Measurements from ENCODE around the gene DHRS7. TPM values are rescaled to one million over a fixed set of nuclear protein-coding genes. Genes with fewer than 3 reads are reported as not detected.
"Not testable (repeated sequence)": the region's sequence is repeated elsewhere in the genome, so short reads cannot be mapped to it uniquely, and the experiment has no call there.

Gene DHRS7
- total RNA-seq, 1 experiment from 2014 or later: 39.7 TPM

DNA sequence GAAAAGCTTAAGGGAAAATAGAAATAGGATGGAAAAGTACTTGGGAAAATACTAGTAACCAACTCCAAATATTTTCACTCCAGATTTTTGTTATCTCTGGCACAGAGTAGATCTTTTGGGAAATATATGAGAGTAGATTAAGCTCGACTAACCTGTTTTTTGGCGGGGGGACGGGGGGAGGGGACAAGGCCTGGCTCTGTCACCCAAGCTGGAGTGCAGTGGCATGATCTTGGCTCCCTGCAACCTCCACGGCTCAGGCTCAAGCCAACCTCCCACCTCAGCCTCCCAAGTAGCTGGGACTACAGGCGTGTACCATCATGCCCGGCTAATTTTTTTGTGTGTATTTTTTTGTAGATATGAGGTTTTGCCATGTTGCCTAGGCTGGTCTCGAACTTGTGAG is 4.8 kb downstream of the DHRS7 start:
- DNase-seq (ENCODE audit: low spot score): no peak
- in situ Hi-C loops (cut with HindIII; ENCODE audit: low sequenced_read_pairs): no loop called here

DNA sequence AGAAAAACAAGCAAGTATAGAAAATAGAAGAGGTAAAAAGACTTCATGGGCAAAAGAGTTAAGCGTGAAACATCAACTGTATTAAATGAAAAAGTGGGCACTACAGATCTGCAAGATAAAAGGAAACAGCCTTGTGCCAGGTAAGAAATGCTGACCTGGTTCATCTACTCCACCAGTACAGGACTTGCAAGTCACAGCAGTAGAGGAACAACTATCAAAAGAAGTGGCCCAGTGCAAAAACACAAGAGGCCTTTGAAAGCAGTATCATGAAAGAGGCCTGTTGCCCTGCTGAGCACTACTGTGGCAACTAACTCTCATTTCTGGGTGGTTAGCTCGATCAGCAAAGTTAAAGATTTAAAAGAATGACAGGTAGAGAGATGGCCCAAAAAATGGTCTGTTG is 10.5 kb downstream of the DHRS7 start:
- DNase-seq (ENCODE audit: low spot score): no peak
- in situ Hi-C loops (cut with HindIII; ENCODE audit: low sequenced_read_pairs): no loop called here

DNA sequence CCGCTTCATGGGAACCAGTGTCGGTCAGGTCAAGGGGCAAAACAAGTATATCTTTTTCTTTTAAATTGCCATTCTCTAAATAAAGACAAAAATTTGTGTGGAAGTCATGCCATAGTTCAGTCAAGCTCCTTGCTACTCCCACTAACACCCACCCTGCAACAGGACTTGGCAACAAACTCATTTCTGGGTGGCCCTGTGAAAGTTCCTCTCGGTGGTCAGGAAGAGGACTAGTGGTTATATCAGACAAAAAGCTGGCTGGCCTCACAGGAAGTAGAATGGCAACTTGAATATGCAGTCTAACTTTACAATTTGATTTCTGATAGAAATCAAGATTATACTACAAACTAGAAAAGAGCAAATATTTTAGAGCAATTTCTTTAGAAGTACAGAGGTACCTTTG is 11.2 kb downstream of the DHRS7 start:
- no peak for DNase-seq (ENCODE audit: low spot score)
- in situ Hi-C loops (cut with HindIII; ENCODE audit: low sequenced_read_pairs): no loop called here

DNA sequence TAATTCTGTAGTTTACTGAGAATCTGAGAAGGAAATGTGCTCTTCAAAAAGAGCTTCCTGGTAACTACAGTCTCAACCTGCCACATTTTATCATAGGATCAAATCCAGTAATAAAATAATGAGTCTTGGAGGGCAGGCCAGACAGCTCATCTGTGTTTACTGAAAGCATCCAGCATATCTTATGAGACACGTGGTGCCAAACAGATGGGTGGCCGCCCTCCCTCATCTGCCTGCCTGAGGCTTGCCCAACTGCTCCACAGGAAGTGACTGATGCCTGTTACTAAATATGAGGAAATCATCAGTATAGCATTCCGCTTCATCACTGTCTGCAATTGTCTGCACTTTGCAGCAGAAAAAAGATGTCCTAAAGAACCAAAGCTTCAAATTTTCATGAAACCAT is 13.5 kb downstream of the DHRS7 start:
- in situ Hi-C loops (cut with HindIII; ENCODE audit: low sequenced_read_pairs): no loop called here
- DNase-seq (ENCODE audit: low spot score): peak; percentile 93

DNA sequence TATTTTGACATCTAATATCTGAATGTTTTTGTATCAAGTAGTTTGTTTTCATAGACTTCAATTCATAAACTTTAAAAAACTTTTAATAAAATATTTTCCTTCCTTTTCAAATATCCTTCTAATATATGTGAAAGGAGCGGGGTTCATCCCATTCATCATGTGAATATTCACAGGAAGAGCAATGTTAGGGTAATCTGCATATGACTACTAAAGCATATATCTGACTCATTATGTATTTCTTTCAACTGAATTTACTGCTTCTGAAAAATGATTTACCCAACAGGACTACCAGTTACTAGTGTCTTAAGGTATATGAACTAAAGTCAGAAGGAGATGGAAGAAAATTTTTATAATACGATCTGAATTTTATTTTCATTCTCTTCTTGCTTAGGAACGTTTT is 30.5 kb downstream of the DHRS7 start:
- DNase-seq (ENCODE audit: low spot score): no peak
- in situ Hi-C loops (cut with HindIII; ENCODE audit: low sequenced_read_pairs): no loop called here

DNA sequence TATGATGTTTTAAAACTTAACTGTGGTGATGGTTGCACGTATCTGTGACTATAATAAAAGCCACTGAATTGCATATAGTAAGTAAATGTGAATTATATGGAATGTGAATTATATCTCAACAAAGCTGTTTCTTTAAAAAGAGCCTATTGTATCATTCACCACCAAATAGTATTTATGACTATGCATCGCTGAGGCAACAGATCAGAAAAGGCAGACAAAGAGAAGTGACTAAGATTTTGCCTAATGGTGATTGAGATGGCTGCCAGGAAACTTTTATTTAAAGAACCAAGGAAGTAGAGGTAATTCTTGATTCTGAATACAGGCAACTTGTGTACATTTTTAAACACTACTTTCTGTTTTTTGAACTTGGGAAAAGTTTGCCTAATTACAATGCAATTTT is 31.7 kb downstream of the DHRS7 start:
- no peak for DNase-seq (ENCODE audit: low spot score)
- in situ Hi-C loops (cut with HindIII; ENCODE audit: low sequenced_read_pairs): no loop called here

DNA sequence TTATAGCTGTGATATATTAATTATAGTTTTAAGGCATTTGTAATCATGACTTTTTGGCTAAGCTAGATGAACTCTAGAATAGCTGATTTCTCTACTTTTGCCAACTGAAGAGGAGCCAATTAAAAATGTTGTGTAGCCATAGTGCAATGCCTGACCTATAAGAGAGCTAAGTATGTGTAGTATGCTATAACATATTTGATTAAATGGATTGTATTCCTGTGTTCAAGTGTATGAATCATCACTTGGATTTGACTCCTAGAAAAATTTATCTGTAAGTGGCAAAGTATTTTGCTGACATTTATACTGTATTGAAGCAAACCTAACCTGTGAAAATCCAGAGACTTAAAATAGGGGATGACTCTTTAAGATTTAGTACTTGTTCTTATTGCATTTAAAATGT is 39.3 kb downstream of the DHRS7 start:
- no peak for DNase-seq (ENCODE audit: low spot score)
- in situ Hi-C loops (cut with HindIII; ENCODE audit: low sequenced_read_pairs): no loop called here

DNA sequence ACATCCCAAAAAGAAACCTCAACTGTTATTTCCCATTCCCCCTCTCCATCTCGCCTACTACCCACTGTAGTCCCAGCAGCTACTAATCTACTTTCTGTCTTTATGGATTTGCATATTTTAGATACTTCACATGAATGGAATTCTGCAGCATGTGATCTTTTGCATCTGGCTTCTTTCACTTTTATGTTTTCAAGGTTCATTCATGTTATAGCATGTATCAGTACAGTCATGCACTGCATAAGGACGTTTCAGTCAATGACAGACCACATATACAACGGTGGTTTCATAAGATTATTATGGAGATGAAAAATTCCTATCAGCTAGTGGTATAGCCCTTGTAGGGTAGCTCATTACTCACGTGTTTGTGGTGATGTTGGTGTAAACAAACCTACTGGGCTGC is 49.0 kb downstream of the DHRS7 start:
- in situ Hi-C loops (cut with HindIII; ENCODE audit: low sequenced_read_pairs): no loop called here
- DNase-seq (ENCODE audit: low spot score): no peak

DNA sequence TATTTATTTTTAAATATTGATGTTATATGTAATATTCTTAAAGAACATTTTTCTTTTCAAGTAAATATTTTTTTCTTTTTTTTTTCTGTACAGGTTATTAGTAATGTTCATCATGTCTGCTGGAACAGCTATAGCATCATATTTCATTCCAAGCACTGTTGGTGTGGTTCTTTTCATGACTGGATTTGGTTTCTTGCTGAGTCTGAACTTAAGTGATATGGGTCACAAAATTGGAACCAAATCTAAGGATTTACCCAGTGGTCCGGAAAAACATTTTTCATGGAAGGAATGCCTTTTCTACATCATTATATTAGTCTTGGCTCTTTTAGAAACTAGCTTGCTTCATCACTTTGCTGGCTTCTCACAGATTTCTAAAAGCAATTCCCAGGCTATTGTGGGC is 50.3 kb downstream of the DHRS7 start:
- in situ Hi-C loops (cut with HindIII; ENCODE audit: low sequenced_read_pairs): no loop called here
- no peak for DNase-seq (ENCODE audit: low spot score)

DNA sequence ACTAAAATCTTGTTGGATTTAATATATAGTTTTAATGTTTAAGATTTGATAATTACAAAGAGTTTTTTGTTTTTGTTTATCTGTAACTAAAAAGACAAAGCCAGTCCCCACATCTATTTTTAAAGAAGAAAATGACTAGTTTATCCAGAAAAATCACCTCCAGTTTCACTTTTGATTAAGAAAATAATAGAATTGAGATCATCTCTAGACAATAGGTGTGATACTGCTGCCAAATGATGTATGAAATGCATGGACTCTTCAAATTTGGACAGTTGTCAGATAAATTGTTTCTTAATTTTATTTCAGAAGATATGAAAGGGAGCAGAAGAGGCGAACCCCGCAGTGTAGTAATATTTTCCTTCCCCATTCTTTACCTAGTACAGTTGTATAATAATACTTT is 53.5 kb downstream of the DHRS7 start:
- in situ Hi-C loops (cut with HindIII; ENCODE audit: low sequenced_read_pairs): no loop called here

DNA sequence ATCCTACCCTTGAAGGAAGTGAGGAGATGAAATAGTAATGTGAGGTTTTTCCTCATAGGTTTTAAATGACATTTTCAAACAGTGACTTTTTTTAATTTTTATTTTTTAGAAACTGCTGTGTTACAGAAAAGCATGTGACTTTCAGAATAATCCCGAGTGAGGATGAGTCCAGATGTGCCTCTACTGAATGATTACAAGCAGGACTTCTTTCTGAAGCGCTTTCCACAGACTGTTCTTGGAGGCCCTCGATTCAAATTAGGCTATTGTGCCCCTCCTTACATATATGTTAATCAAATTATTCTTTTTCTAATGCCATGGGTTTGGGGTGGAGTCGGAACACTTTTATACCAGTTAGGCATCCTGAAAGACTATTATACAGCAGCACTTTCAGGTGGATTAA is 57.7 kb downstream of the DHRS7 start:
- in situ Hi-C loops (cut with HindIII; ENCODE audit: low sequenced_read_pairs): no loop called here
- no peak for DNase-seq (ENCODE audit: low spot score)

More for the DNA sequence above, 53.5 kb downstream of the DHRS7 start:
- no peak for DNase-seq (ENCODE audit: low spot score)

DNA sequence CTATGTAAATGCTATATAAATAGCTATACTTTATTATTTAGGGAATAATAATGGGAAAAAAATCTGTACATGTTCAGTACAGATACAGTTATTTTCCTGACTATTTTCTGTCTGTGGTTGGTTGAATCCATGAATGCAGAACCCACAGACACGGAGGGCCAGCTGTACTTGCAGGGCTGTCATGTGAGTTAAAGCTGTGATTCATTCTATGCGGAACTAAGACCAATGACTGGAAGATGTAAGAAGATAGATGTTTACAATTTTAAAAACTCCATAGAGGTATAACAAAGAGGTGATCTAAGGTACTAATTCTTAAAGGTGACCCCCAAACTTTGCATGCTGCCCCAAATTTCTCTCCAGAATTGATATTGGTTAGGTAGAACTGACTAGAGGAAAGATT is 58.9 kb downstream of the DHRS7 start:
- in situ Hi-C loops (cut with HindIII; ENCODE audit: low sequenced_read_pairs): no loop called here
- peak; percentile 22 for DNase-seq (ENCODE audit: low spot score)

DNA sequence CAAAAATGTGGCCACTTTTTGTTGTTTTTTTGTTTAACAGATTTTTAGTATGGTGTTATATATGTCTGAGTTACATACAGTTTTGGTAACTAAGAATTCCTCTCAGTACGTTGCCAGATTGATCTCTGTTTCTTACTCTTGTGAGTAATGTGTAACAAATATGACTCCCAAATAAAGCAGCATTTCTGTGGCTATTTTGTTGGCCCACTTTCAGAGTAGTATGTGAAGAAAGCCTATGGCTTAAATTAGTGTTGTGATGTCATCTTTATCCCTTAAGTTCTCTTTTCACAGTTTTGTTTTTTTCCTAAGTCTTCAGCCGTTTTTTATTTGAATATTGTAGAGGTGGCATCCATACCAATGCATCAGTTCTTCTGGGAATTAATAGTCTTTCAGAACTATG is 62.8 kb downstream of the DHRS7 start:
- in situ Hi-C loops (cut with HindIII; ENCODE audit: low sequenced_read_pairs): no loop called here
- DNase-seq (ENCODE audit: low spot score): no peak

DNA sequence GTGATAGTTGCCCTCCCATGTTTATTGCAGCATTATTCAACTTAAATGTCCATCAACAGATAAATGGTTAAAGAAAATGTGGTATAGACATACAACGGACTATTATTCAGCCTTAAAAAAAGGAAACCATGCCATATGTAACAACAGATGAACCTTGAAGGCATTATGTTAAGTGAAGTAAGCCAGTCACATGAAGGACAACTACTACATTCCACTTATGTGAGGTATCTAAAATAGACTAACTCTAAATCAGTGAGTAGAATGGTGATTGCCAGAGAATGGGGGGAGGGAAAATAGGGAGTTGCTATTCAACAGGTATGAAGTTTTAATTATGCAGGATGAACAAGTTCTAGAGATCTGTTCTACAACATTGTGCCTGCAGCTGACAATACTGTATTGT is 63.4 kb downstream of the DHRS7 start:
- in situ Hi-C loops (cut with HindIII; ENCODE audit: low sequenced_read_pairs): no loop called here
- no peak for DNase-seq (ENCODE audit: low spot score)

DNA sequence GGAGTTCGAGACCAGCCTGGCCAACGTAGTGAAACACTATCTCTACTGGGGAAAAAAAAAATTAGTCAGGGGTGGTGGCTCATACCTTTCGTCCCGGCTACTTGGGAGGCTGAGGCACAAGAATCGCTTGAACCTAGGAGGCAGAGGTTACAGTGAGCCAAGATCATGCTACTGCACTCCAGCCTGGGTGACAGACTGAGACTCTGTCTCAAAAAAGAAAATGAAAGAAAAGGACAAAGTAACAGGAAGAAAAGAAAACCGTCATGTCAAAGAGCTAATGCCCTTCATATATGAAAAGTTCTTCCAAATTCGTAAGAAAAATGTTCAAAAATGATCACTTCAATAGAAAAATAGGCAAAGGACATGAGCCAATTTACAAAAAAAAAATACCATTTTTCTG is 65.3 kb downstream of the DHRS7 start:
- in situ Hi-C loops (cut with HindIII; ENCODE audit: low sequenced_read_pairs); DNase-seq (ENCODE audit: low spot score): not testable (repeated sequence)

DNA sequence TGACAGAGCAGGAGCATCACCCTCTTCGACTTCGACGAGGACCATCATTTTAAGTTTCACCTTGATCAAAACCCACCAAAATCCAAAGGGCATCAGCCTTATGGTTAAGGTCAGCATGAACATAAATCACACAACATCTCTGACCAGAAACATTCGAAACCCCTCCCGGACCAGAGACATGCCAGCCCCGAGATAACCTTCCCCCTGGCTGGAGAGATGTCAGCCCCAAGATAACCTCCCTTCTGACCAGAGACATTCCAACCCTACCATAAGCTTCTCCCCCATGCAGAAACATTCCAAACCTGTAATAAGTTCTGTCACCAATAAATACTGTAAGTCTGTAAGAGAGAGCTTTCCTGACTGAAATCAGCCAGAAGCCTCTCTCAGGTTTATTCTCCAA is 67.2 kb downstream of the DHRS7 start:
- DNase-seq (ENCODE audit: low spot score): no peak
- in situ Hi-C loops (cut with HindIII; ENCODE audit: low sequenced_read_pairs): no loop called here

DNA sequence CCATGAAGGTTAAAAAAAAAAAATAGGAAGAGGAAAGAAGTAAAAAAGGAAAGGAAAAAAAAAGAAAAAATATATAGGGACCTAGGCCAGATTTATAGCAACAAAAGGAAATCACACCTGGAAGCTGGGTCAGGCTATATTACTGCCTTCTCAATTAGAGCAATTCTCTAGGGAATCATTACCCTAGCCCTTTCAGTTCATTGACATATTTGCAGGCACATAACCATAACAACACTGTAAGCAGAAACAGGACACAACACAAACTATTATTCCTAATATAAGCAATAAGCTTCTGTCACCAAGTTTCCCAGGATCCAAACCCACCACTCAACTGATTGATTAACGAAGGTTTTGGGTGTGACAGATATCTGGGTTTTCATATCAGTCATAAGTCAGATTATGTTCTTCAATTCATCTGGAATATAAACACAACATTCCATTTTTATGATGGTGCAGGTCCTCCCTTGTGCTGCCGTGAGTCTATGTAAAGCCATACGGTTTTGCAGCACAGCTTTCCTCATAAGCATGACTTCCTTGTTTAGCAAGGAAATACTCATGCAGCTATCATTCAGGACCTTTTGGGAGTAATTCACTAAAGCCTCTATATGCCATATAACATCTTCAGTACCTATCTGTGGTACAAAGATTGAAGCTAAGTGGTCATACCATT is 69.3 kb downstream of the DHRS7 start:
- in situ Hi-C loops (cut with HindIII; ENCODE audit: low sequenced_read_pairs): no loop called here
- no peak for DNase-seq (ENCODE audit: low spot score)

DNA sequence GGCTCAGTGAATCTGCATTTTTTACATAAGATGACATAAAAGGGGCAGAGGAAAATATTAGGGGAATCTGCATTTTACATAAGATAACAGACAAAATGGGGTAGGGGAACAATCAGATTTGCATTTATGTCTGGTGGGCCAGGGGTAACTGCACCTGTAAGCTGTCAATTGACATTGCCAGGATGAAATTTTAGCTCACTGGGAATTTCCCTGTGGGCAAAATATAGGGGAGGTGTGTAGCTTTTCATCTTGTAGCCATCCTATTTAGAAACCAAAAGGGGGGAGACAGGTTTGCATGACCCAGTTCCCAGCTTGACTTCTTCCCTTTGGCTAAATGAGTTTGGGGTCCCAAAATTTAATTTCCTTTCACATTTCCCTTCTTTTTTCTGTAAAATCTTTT is 70.0 kb downstream of the DHRS7 start:
- in situ Hi-C loops (cut with HindIII; ENCODE audit: low sequenced_read_pairs): no loop called here
- DNase-seq (ENCODE audit: low spot score): no peak

DNA sequence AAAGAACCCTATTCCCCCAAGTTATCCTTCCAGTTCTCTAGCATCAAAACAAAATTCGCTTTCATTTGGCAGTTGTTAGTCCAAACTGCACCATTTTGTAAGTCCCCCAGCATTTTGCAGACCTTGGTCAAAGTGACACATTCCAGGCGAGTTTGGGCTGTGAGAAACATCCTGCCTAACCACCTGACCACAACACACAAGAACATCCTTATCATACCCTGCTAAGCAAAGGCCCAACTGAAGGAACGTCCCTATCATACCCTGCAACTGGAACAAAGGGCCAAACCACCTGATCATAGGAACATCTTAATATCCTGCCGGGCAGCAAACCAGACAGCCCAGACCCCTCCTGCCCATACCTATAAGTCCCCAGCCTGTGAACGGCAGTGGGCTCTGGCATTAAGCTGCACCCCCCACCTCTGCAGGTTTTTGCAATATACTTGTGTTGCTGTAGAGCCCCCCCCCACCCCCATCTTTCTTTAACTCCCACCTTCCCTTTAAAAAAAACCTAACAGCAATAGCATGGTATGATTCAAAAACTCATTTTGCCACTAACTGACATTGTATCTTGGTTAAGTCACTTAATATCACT is 70.8 kb downstream of the DHRS7 start:
- peak; percentile 13 for DNase-seq (ENCODE audit: low spot score)
- in situ Hi-C loops (cut with HindIII; ENCODE audit: low sequenced_read_pairs): no loop called here
